ENCODE results near the gene FOCAD.

The FOCAD gene

GRCh38 chr9:20726144-20726543, 42.1 kb downstream of the FOCAD start:
- Histone ChIP-seq H3K4me3 (ENCODE audit: insufficient read depth, low read depth, low read length) (no peak overlapping the region), H3K27me3 (ENCODE audit: control insufficient read depth, insufficient read depth, low read length, poor library complexity, severe bottlenecking) (no peaks in the 10 kb centered on the region), H3K36me3 (ENCODE audit: control insufficient read depth, insufficient read depth, low read length) (peaks cover 3% of the 10 kb centered on the region), H3K4me1 (ENCODE audit: control insufficient read depth, insufficient read depth, low read length) (no peaks in the 10 kb centered on the region), H3K27ac (ENCODE audit: insufficient read depth, low read depth, low read length, poor library complexity, severe bottlenecking) (no peak overlapping the region), H3K9me3 (ENCODE audit: control insufficient read depth, low read length) (no peaks in the 10 kb centered on the region)
- 78 to 97% methylated on average over 2 of the region's 2 CpGs for WGBS, 2 experiments

DNA sequence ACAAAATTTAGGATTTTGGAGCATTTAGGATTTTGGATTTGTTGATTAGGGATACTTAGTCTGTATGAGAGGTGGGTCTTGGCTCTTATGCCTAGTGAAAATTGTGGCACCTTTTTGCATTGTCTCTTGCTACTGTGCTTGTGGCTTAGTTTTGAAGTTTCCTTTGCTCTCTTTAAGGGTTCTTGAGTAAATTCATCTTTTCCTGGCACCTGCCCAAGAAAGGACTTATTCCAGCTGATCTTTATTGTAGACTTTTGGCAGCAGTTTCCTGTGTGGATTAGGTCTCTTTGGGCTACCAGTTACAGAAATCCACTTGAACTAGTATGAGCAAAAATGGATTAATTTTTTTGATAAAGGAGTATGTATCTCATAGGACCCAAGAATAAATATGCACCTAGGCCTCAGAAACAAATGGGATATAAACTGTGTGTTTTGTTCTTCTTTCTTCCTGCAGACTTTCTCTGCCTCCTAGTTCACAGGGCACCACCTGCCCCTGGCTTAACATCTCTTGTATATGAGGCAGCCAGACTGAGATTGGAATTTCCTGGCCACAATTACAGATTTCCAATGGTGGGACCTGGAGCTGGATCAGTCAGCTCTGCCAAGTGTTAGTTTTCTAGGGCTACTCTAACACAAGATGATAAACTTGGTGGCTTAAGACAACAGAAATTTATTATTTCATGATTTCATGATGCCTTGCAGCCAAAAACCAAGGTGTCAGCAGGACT, 44.6 kb downstream of the FOCAD start:
- Histone ChIP-seq H3K27ac (ENCODE audit: insufficient read depth, low read depth, low read length, poor library complexity, severe bottlenecking) (no peak overlapping the region), H3K4me3 (ENCODE audit: insufficient read depth, low read depth, low read length) (no peak overlapping the region), H3K9me3 (ENCODE audit: control insufficient read depth, low read length) (no peaks in the 10 kb centered on the region), H3K36me3 (ENCODE audit: control insufficient read depth, insufficient read depth, low read length) (no peaks in the 10 kb centered on the region), H3K27me3 (ENCODE audit: control insufficient read depth, insufficient read depth, low read length, poor library complexity, severe bottlenecking) (no peaks in the 10 kb centered on the region), H3K4me1 (ENCODE audit: control insufficient read depth, insufficient read depth, low read length) (no peaks in the 10 kb centered on the region)

GRCh38 chr9:20729523-20729922, 45.5 kb downstream of the FOCAD start:
- H3K36me3 ChIP-seq (ENCODE audit: control insufficient read depth, insufficient read depth, low read length) = no peaks in the 10 kb centered on the region
- no peaks in the 10 kb centered on the region for H3K4me1 ChIP-seq (ENCODE audit: control insufficient read depth, insufficient read depth, low read length)
- H3K27me3 ChIP-seq (ENCODE audit: control insufficient read depth, insufficient read depth, low read length, poor library complexity, severe bottlenecking) = no peaks in the 10 kb centered on the region
- H3K4me3 ChIP-seq (ENCODE audit: insufficient read depth, low read depth, low read length) = no peak overlapping the region
- no peak overlapping the region for H3K27ac ChIP-seq (ENCODE audit: insufficient read depth, low read depth, low read length, poor library complexity, severe bottlenecking)
- H3K9me3 ChIP-seq (ENCODE audit: control insufficient read depth, low read length) = no peaks in the 10 kb centered on the region

DNA sequence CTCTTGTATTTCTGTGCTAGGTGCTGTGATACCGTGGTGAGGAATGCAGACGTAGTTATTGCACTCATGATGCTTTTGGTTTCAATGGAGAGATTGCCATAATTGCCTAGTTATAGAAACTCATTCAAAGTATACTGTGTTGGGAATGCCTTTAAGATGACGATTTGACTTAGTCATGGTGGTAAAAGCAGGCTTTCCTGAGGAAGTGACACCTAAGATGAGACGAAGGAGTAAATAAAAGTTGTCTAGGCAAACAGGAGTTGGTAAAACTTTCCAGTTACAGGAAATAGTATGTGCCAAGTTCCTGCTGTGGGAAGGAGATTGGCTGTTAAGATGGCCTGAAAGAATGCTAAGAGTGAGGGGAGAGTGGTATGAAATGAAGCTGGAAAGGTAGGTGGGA, 48.1 kb downstream of the FOCAD start:
- WGBS, 2 experiments = 96 to 98% methylated on average over 3 to 4 of the region's 4 CpGs
- Histone ChIP-seq H3K27ac (ENCODE audit: insufficient read depth, low read depth, low read length, poor library complexity, severe bottlenecking) (no peak overlapping the region), H3K27me3 (ENCODE audit: control insufficient read depth, insufficient read depth, low read length, poor library complexity, severe bottlenecking) (no peaks in the 10 kb centered on the region), H3K36me3 (ENCODE audit: control insufficient read depth, insufficient read depth, low read length) (no peaks in the 10 kb centered on the region), H3K4me3 (ENCODE audit: insufficient read depth, low read depth, low read length) (no peak overlapping the region), H3K9me3 (ENCODE audit: control insufficient read depth, low read length) (no peaks in the 10 kb centered on the region), H3K4me1 (ENCODE audit: control insufficient read depth, insufficient read depth, low read length) (no peaks in the 10 kb centered on the region)

- H3K27ac ChIP-seq (ENCODE audit: insufficient read depth, low read depth, low read length, poor library complexity, severe bottlenecking) = no peak overlapping the region
- H3K27me3 ChIP-seq (ENCODE audit: control insufficient read depth, insufficient read depth, low read length, poor library complexity, severe bottlenecking) = no peaks in the 10 kb centered on the region
- WGBS, 2 experiments = 100% methylated on average over 1 of the region's 1 CpG; no CpG with 5 or more reads in 1 of the 2 experiments
These were observed 50.2 kb downstream of the FOCAD start for GRCh38 chr9:20734275-20734674.

DNA sequence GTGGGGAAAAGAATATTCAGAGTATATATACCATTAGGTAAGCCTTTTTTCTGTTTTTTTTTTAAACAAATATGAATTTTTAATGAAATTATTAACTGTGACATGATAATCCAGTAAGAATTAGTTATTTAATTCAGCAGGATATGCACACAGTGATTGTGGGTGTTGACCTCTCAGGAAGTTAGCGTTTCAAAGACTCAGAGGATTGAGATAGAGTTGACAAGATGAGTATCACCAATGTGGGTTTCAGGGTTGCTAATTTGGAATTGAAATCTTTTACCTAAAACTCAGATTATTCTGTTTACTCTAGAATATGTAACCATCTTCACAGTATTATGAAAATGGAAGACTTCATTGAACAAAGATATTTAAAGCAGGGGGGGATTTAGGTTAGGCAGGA, 56.2 kb downstream of the FOCAD start:
- Histone ChIP-seq H3K27me3 (ENCODE audit: control insufficient read depth, insufficient read depth, low read length, poor library complexity, severe bottlenecking) (no peaks in the 10 kb centered on the region), H3K36me3 (ENCODE audit: control insufficient read depth, insufficient read depth, low read length) (no peaks in the 10 kb centered on the region), H3K4me3 (ENCODE audit: insufficient read depth, low read depth, low read length) (no peak overlapping the region), H3K4me1 (ENCODE audit: control insufficient read depth, insufficient read depth, low read length) (no peaks in the 10 kb centered on the region), H3K9me3 (ENCODE audit: control insufficient read depth, low read length) (no peaks in the 10 kb centered on the region), H3K27ac (ENCODE audit: insufficient read depth, low read depth, low read length, poor library complexity, severe bottlenecking) (no peak overlapping the region)
- whole genome bisulfite sequencing, 2 experiments = 93 to 95% methylated on average over 1 of the region's 1 CpG

More at GRCh38 chr9:20734275-20734674, 50.2 kb downstream of the FOCAD start:
- Histone ChIP-seq H3K36me3 (ENCODE audit: control insufficient read depth, insufficient read depth, low read length) (no peaks in the 10 kb centered on the region), H3K9me3 (ENCODE audit: control insufficient read depth, low read length) (no peaks in the 10 kb centered on the region), H3K4me3 (ENCODE audit: insufficient read depth, low read depth, low read length) (no peak overlapping the region), H3K4me1 (ENCODE audit: control insufficient read depth, insufficient read depth, low read length) (no peaks in the 10 kb centered on the region)

DNA sequence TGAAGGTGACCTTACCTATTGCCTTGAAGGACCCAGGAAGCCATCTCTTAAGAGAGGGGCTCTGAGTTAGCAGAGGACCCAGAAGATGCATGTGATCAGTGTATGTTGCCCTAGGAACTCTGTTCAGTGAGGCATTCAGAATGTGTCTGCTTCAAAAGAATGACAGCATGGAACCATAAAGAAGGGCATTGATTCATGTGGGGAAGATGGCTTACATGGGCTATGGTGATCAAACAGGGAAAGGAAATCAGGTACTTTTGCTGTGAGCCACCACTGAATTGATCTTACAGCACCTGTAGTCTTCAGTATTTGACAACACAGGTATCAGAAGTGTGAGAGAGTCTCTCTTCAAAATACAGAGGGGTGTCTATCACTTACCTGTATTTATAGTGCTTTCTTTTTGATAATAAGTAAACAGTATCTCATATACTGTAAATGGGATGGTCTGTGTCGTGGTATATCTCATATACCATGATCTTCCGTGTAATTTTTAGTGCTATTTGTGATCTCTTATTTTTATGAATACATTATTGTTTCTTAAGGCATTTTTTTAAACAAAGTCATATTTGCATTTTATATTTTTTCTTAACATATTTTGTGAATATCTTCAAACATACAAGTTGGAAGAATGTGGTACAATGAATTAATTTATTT, 57.0 kb downstream of the FOCAD start:
- Histone ChIP-seq H3K4me1 (ENCODE audit: control insufficient read depth, insufficient read depth, low read length) (no peaks in the 10 kb centered on the region), H3K4me3 (ENCODE audit: insufficient read depth, low read depth, low read length) (no peak overlapping the region), H3K36me3 (ENCODE audit: control insufficient read depth, insufficient read depth, low read length) (no peaks in the 10 kb centered on the region), H3K9me3 (ENCODE audit: control insufficient read depth, low read length) (no peaks in the 10 kb centered on the region), H3K27me3 (ENCODE audit: control insufficient read depth, insufficient read depth, low read length, poor library complexity, severe bottlenecking) (no peaks in the 10 kb centered on the region), H3K27ac (ENCODE audit: insufficient read depth, low read depth, low read length, poor library complexity, severe bottlenecking) (no peak overlapping the region)
- no CpG with 5 or more reads among the region's 2 CpGs for WGBS, 2 experiments

DNA sequence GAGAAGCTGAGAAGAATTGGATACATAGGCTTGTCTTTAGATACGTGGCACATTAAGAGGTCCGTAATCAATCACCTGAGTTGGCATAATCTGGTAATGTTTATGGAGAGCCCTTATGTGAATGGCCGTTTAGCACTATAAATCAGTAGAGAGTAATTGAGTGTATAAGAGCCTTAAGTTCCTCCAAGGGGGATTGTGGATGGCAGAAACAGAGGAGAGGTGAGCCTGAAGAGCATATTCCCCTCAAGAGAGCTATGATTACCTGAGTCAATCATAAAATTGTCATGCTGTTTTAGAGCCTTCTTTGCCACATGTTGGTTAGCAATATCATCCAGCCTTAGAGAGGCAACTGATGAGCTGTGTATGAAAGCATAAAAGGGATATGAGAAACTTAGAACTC, 58.8 kb downstream of the FOCAD start:
- Histone ChIP-seq H3K36me3 (ENCODE audit: control insufficient read depth, insufficient read depth, low read length) (no peaks in the 10 kb centered on the region), H3K27me3 (ENCODE audit: control insufficient read depth, insufficient read depth, low read length, poor library complexity, severe bottlenecking) (no peaks in the 10 kb centered on the region), H3K9me3 (ENCODE audit: control insufficient read depth, low read length) (no peaks in the 10 kb centered on the region), H3K4me1 (ENCODE audit: control insufficient read depth, insufficient read depth, low read length) (no peaks in the 10 kb centered on the region), H3K27ac (ENCODE audit: insufficient read depth, low read depth, low read length, poor library complexity, severe bottlenecking) (no peak overlapping the region), H3K4me3 (ENCODE audit: insufficient read depth, low read depth, low read length) (no peak overlapping the region)
- 93 to 95% methylated on average over 3 of the region's 3 CpGs for WGBS, 2 experiments

DNA sequence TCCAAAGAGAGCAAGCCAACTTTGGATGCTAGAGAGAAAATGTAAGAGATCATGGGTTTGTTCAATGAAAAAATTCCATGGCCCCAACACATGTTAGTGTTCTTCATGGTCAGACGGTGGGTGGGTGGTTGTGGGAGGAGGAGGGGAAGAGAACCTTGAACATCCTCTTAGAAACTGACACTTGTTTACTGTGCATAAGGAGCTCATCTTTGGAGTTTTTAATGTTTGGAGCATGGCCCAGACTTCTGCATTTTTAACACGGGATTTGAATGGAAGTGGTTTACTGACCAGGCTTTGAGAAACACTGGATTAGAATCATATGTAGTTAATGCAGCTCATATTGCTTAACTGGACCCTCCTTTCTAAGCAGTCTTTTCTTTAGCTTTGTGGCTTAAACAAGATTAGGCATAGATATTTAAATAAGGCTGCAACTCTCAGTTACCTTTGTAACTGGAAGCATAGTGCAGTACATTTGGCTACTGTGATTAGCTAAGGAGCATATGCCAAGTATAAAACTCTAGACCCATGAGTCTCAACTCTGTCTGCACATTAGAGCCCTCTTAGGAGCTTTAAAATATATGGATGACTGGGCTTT, 60.1 kb downstream of the FOCAD start:
- Histone ChIP-seq H3K9me3 (ENCODE audit: control insufficient read depth, low read length) (no peaks in the 10 kb centered on the region), H3K36me3 (ENCODE audit: control insufficient read depth, insufficient read depth, low read length) (no peaks in the 10 kb centered on the region), H3K4me3 (ENCODE audit: insufficient read depth, low read depth, low read length) (no peak overlapping the region), H3K27me3 (ENCODE audit: control insufficient read depth, insufficient read depth, low read length, poor library complexity, severe bottlenecking) (no peaks in the 10 kb centered on the region), H3K27ac (ENCODE audit: insufficient read depth, low read depth, low read length, poor library complexity, severe bottlenecking) (no peak overlapping the region), H3K4me1 (ENCODE audit: control insufficient read depth, insufficient read depth, low read length) (no peaks in the 10 kb centered on the region)
- 90 to 97% methylated on average over 2 of the region's 2 CpGs for whole genome bisulfite sequencing, 2 experiments

GRCh38 chr9:20746967-20747366, 62.9 kb downstream of the FOCAD start:
- no peak overlapping the region for H3K4me3 ChIP-seq (ENCODE audit: insufficient read depth, low read depth, low read length)
- no peaks in the 10 kb centered on the region for H3K36me3 ChIP-seq (ENCODE audit: control insufficient read depth, insufficient read depth, low read length)
- no peaks in the 10 kb centered on the region for H3K27me3 ChIP-seq (ENCODE audit: control insufficient read depth, insufficient read depth, low read length, poor library complexity, severe bottlenecking)
- H3K9me3 ChIP-seq (ENCODE audit: control insufficient read depth, low read length) = no peaks in the 10 kb centered on the region
- no peak overlapping the region for H3K27ac ChIP-seq (ENCODE audit: insufficient read depth, low read depth, low read length, poor library complexity, severe bottlenecking)
- 94 to 100% methylated on average over 1 of the region's 1 CpG for WGBS, 2 experiments
- H3K4me1 ChIP-seq (ENCODE audit: control insufficient read depth, insufficient read depth, low read length) = no peaks in the 10 kb centered on the region

Data from ectodermal cell (in vitro differentiated cells).